HG02973 (cell line): ENCODE measurements around the gene AP1M1.

Experiments used
- ATAC-seq: cut with Tn5 transposase; IDR thresholded peaks from one replicate; pipeline ENCODE4 v1.9.1; 2021; ENCODE audit warnings: moderate library complexity; ENCODE audit not compliant: unreplicated experiment

Gene AP1M1

DNA sequence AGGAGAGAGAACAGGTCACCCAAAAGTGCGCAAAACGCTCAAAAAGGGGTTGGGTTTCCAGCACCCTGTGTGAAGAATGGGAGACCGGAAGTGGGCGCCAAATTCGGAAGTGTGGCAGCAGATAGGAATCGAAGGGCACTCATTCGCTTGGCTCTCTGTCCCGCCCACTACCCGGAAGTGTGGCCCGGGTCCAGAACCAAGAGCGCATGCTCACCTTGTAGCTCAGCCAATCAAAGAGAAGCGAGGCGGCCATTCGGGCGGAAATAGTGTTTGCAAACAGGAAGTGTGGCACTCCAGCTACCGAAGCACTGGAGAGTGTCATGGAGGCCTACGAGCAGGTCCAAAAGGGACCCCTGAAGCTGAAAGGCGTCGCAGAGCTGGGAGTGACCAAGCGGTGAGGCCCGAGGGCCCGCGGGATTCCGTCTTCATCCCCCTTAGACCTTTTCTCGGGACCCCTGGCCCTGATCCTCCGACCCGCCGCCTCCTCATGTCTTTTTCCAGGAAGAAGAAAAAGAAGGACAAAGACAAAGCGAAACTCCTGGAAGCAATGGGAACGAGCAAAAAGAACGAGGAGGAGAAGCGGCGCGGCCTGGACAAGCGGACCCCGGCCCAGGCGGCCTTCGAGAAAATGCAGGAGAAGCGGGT, 12.5 kb upstream of the AP1M1 start, which contains the start of gene FAM32A:
Gene FAM32A (plus strand): TSS at position 288 of the 645 bp plus-strand sequence. CDS start 33 bp downstream, at position 321.
- peak; percentile 85 for ATAC-seq

- no peak for ATAC-seq
Observed at GRCh38 chr19:16185768-16186123, 12.0 kb upstream of the AP1M1 start.

GRCh38 chr19:16188521-16188920, 9.2 kb upstream of the AP1M1 start:
- no peak for ATAC-seq

GRCh38 chr19:16190198-16190597, 7.5 kb upstream of the AP1M1 start:
- ATAC-seq, result no peak

DNA sequence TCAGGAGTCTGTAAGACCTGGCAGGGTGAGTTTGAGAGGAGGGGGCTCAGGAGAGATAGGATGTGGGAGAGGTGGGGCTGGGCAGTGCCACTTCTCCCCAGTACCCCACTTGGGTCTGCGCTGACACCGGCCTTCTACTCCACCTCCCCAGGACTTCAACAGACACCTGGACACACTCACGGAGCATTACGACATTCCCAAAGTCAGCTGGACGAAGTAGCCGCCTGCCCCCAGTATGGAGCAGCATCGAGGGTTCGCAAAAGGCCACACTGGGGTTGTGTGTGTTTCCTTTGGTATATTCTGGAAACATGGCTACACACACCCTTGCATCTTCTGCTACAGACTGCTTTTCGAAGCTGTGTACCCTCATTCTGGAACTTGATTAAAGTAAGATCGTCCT, 7.0 kb upstream of the AP1M1 start:
- ATAC-seq, result no peak

- no peak for ATAC-seq
Observed at GRCh38 chr19:16191216-16191908, 6.3 kb upstream of the AP1M1 start.

- no peak for ATAC-seq
Observed at GRCh38 chr19:16193466-16193865, 4.2 kb upstream of the AP1M1 start.

DNA sequence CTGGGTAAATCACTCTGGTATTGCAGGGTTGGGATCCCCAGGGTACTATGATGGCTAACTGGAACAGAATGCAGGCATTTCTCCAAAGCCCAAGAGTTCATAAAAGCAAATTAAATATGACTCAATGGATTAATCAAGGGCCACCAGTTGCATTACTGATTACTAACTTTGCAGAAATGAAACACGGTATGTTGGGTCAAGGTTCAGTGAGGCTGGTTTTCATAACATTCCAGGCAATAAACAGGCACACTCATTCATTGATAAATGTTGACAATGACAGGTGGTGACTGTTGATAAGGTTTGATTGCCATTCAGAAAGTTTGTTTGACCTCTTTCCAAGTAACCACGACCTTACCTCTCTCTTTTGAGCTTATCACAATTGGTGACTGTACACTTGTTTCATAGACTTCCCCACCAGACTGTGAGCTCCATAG, 506 bp upstream of the AP1M1 start:
- ATAC-seq, result no peak

DNA sequence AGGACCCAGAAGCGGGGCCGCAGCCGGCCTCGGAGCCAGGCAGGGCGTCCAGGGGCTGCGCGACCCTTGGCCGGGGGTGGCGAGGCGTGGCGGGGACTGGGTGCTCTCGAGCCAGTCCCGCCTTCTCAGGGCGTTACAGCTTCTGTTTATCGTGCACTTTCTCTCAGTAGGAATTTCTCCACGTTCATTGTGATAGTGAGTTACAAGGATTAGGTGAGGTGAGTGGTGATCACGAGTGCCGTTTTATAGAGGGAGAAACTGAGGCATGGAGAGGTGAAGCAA, 600 bp downstream of the AP1M1 start:
- ATAC-seq, result no peak

- ATAC-seq, result no peak
Observed at GRCh38 chr19:16199275-16199932, 1.7 kb downstream of the AP1M1 start.

GRCh38 chr19:16200038-16201010, 2.6 kb downstream of the AP1M1 start:
- ATAC-seq, result no peak

- ATAC-seq, result no peak
Observed at GRCh38 chr19:16201011-16201391, 3.3 kb downstream of the AP1M1 start.

GRCh38 chr19:16202320-16203255, 4.9 kb downstream of the AP1M1 start:
- no peak for ATAC-seq

- no peak for ATAC-seq
Observed at GRCh38 chr19:16203256-16204004, 5.7 kb downstream of the AP1M1 start.

DNA sequence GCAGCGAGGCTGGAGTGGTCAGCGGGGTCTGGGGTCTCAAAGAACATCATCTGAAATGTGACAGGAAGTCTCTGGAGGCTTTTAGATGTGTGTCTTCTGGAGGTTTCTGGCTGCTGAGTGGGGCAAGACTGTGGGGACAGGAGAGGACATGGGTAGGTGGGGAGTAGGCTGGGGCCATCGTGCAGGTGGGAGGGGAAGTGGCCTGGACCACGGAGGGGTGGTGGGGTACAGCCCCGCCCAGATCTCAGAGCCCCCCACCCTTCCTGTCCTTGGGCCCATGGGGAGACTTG, 6.2 kb downstream of the AP1M1 start:
- no peak for ATAC-seq

GRCh38 chr19:16205205-16206045, 7.7 kb downstream of the AP1M1 start:
- no peak for ATAC-seq

- ATAC-seq, result no peak
Observed at GRCh38 chr19:16206046-16206605, 8.4 kb downstream of the AP1M1 start.

DNA sequence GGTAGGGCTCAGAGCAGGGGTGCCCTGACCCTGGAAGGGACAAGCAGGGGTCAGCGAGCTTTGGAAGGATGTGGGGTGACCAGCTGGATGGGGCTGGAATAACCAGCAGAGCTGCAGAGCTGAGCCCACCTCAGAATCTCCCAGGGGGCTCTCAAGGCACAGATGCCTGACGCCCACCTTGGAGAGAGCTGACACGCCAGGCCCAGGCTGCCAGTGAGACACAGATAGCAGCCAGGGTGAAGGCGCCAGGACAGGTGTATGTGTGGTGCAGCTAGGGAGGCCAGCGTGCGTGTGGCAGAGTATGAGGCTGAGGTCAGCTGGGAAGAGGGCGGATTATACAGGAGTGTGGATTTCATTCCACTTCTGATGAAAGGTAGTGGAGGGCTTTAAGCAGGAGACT, 8.9 kb downstream of the AP1M1 start:
- ATAC-seq, result no peak
